HG02943 (cell line): ENCODE data around the gene GALK1.
"Not testable (repeated sequence)": the region's sequence is repeated elsewhere in the genome, so short reads cannot be mapped to it uniquely, and the experiment has no call there.

Source experiments
- ATAC-seq: cut with Tn5 transposase; IDR thresholded peaks from one replicate; pipeline ENCODE4 v1.9.1; 2021; ENCODE audit warnings: mild to moderate bottlenecking, low read depth, moderate library complexity; ENCODE audit not compliant: unreplicated experiment

The GALK1 gene

DNA sequence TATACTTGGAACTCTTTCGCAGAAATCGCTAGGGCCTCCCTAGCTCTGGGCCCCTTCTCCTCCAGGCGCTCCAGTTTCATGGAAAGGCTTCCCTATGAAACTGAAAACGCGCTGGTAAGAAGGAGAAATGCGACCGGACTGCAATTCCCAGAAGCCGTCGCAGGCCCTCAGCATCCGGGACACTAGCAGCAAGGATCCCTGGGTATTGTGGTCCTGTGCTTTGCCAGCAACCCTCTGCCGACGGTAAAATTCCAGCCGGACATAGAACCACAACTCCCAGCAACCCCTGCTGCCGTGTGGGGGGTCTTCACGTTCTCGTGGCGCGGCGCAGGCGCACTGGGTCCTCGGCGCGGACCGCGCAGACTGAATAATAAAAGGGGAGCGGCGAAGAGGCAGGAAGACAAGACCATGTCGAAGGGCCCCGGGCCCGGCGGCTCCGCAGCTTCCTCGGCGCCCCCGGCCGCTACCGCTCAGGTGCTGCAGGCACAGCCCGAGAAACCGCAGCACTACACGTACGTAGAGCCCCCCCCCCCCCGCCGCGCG is 19.6 kb upstream of the GALK1 start, which contains the start of gene UNK:
TSS of gene UNK (plus strand) at position 334 of the 543 bp plus-strand sequence. CDS start at position 409, 75 bp downstream.
- peak; percentile 63 for ATAC-seq

DNA sequence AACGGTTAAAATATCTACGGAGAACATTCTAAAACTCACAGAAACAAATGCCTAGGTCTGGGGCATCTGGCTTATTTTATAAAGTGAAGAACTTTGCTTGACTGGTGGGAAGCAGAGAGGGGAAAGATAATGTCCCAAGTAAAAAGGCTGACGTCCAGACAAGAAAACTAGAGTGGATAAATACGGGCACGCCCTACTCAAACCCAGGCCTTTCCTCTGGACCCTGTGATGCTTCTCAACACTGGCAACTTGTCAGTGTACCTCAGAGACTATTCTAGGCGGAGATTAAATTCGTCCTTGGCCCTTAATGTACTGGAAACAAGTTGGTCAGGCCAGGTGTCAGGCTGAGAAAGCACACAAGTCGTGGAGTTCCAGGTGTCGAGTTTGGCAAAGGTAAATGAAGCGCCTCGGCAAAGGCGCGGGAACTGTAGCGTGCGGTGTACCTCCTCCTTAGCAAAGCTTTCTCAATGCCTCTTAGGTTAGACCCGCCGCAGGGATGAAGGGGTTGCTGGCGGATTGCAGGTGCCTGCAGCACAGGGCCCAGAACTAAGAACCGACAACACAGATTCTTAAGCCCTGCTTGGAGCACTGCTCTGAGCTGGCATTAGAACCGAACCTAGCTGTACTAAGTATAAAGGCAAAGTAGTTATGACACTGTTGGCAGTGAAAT is 18.9 kb upstream of the GALK1 start:
- peak; percentile 3 for ATAC-seq

- no peak for ATAC-seq
Measured at GRCh38 chr17:75783069-75783783, 18.2 kb upstream of the GALK1 start.

GRCh38 chr17:75779987-75780889 is 15.2 kb upstream of the GALK1 start:
- no peak for ATAC-seq

DNA sequence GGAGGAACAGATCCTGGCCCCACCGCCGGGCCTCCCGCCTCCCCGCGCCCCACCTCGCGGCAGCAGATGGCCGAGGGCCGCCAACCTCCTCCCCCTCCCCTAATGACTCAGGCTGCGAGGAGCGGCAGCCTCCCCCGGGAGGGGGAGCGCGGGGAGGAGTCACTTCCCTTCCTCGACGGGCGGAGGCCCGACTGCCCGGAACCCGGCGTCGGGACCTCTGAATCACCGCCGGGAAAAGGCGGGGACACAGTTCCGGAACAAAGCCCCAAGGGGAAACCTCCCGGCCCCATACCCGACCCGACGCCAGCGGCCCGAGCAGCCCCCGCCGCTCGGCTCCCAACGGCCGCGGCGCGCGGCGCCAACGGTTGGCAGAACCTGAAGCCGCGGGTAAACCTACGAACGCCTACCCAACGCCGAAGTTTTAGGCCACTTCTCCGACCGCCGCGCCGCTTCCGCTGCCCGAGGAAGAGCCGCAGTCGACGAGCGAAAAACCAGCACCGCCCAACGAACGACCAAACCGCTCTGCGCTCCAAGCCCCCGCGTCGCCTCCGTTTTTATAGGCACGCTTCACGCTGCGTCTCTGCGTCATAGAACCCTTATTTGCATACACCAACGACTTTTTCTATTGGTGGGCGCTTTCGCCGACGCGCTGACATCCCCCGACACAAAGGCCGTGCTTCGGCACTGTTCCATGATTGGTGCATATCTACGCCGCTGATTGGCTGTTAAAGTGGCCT is 14.4 kb upstream of the GALK1 start:
- ATAC-seq: peak; percentile 60

GRCh38 chr17:75778861-75779249 is 13.9 kb upstream of the GALK1 start:
- peak; percentile 1 for ATAC-seq

DNA sequence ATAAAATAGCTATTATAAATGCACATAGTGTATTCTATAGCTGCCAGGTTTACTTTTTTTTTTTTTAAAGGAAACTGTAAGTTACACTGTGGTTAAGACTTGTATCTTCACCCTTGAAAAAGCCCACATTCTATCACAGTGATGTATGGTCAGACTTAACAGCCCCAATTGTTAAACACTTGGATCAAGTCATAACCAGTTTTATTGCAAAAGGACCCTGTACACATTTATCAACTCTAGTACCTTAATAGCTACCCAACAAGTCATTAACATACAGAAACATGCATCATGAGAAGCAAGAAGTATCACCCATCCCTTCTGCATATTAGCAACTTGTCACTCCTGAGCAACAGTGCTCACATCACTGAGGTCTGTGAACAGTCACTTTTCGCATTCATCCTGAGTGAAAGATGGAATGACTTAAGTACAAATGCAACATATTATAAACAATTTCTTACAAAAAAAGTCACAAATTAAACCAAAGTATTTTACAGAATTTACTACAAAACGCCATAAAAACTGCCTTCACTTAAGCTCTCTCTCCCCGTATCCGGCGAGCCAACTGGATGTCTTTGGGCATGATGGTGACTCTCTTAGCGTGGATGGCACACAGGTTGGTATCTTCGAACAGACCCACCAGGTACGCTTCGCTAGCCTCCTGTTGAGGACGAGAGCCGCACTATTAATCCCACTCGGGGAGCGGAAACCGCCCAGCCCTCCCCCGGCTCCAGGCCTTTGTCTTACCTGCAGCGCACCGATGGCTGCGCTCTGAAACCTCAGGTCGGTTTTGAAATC is 13.3 kb upstream of the GALK1 start:
- not testable (repeated sequence) for ATAC-seq

GRCh38 chr17:75777296-75777922 is 12.4 kb upstream of the GALK1 start:
- ATAC-seq: no peak

DNA sequence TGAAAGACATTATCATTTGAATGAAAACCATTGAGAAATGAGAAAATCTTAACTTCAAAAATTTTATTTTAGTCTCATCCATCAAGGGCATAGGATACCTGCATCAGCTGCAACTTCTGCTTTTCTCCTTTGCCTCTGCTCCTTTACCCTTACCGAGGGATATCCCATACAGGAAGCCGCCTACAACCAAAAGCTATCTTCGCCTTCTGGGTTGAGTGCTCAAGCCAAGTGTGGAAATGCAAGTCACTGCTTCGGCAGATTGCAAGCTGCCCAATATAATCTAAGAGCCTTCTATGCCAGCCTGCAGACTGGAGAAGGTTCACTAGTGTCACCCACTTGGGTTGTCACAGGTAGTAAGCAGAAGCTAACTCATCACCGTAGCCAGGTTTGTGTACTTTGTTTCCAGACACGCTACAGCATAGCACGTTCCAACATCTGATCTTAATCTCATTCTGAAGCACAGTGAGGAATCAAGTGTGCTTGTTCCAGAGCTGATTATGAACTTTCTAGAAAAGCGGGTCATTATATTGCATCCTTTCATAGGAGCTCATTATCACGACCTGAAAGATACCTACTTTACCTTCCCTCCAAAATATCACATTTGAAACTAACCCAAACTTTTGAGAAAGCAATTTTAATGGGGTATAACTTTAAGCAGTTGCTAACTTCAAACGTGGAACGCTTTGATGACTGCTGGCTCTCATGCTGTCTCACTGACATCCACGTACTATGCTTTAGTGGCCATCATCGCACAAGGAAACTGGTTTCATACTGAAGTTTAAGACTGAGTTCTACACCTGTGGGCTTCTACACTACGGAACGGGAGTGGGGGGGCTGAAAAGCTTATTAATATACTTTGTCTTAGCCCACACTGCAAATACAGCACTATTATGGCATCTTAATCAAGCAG is 11.6 kb upstream of the GALK1 start:
- no peak for ATAC-seq

DNA sequence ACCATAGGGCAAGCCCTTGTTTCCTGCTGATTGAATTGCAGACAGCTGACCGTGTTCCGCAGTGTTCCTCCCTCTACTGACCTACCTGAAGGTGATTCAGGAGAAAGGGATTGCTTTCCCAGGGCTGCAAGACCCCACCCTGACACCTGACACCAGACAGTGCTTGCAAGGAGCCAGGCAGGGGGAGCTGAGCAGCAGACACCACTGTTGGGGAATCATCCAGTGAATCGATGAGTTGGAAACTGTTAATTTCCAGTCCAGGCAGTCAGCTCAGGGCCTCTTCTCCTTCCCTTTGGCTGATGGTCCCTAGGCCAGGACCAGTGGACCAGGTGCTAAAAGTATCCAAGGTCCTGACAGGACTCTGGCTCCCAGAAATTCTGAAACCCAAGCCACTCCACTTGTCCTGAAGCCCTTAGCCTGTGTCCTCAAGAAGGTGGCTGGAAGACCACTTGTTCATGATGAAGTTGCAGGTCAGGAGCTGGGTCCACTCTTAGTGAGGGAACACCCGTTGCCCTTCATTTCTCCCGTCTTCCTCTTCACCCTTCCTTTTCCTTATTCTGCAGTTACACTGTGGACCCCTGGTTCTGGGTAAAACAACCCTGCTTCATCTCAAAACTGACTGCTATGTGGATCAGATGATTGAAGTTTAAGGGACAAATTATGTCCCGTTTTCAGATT is 10.1 kb upstream of the GALK1 start:
- no peak for ATAC-seq

DNA sequence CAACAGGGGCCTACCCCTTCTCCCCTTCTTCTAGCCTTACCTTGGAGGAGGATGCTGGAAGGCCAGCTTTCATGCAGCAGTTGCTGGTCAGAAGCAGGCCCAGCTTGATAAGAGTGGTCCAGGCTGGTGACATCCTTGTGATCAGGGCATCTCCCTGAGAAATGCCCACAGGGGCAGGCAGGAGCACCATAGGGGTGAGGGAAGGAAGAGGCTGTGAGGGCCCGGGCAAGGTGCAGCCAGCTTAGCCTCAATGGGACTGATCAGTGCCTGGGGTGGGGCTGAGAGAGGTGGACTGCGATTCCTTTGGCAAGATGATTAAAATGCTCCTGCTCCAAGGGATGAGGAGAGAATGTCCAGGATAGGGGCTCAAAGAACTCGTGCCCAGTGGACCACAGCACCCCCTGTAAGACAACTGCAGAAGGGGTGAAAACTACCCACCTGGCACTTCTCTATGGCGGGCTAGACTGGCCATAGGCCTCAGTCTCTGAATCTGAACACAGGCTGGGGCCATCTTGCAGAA is 9.5 kb upstream of the GALK1 start:
- no peak for ATAC-seq

DNA sequence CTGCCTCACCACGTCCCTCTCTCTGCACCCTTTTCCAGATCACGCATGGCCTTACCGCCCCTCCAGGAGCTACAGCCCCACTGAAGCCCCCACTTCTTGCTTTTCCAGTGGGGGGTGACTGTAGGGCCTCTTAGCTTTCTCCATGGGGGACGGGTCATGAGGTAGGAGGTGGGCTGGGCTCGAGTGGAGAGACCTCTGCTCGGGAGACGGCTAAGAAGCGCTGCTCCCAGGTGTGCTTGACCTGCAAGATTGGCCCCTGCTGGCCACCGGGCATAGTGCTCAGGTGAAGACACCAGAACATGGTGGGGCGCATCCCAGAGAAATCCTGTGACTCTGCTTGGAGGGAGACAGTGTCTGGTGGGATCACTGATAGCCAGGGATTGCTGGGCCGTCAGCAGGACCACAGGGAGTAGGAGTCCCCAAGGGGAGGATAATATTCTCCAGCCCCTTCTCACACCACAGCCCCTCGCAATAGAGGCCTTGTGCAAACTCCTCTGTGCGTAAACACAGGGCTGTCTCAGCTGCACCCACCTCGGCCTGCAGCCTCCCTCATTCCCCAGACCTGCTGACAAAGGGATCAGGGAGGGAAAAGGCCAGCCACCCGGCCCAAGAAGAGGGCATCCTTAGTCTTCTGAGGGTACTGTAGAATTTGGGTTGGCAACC is 8.9 kb upstream of the GALK1 start:
- no peak for ATAC-seq

GRCh38 chr17:75773121-75773807 is 8.3 kb upstream of the GALK1 start:
- ATAC-seq: no peak

GRCh38 chr17:75771334-75772281 is 6.6 kb upstream of the GALK1 start:
- ATAC-seq: no peak

DNA sequence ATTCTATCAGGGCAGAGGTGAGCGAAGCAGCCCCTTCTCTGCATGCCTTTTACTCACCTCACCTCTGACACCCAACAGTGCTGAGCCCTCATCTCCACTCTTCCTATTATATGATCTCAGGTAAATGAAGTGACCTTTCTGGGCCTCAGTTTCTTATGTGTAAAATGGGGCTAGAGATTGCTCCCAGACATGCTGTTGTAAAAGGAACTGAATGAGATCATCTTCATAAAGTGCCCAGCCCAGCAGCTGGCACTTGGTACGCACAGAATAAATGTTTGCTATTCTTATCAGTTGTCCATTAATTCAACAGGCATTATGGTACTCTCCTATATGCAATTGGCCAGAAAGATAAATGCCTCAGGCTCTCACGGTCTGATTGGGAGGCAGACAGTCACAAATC is 4.5 kb upstream of the GALK1 start:
- no peak for ATAC-seq
